Prostate gland (tissue), 2 donors: ENCODE data around the gene ANKFY1.
A peak's percentile ranks its signal among the peaks of the same experiment; 100 is the strongest.

ENCODE experiments used
- CTCF ChIP-seq, 4 experiments: fragments of 200-600 bp in 2 of 4; fragments of 450-650 bp in 2 of 4; sonication (generic) in 2 of 4; IDR thresholded peaks; 1 replicate in 3 of 4; 2 replicates in 1 of 4; pipeline ENCODE4 v1.5.1; 2016 to 2019; ENCODE audit warnings: antibody characterized with exemption in 4 of 4, mild to moderate bottlenecking in 2 of 4, moderate library complexity in 2 of 4
- POLR2A ChIP-seq: fragments of 450-650 bp; IDR thresholded peaks from one replicate; pipeline ENCODE4 v1.6.1; 2016; ENCODE audit warnings: antibody characterized with exemption, mild to moderate bottlenecking
- POLR2AphosphoS5 ChIP-seq: sonication (generic); formaldehyde crosslinking; IDR thresholded peaks from one replicate; pipeline ENCODE4 v1.6.1; 2017; ENCODE audit warnings: antibody characterized with exemption

GRCh38 chr17:4249452-4250029 lies 14.2 kb downstream of the ANKFY1 start:
- TF ChIP-seq CTCF (IDR thresholded peaks at IDR 0.05): peak in 3 of 4 experiments; percentile 26 to 32 (median 32)
- no peak for TF ChIP-seq POLR2A
- no peak for TF ChIP-seq POLR2AphosphoS5
